PC-3 (cell line): ENCODE data around the gene LRFN4. TPM values are rescaled to one million over a fixed set of nuclear protein-coding genes. Genes with fewer than 3 reads are reported as not detected.

Experiments
- ATAC-seq: fragments of 200-7000 bp; cut with Tn5 transposase; 2 replicates; pipeline ENCODE4 v1.9.1; 2020; ENCODE audit warnings: mild to moderate bottlenecking, moderate library complexity
- BruUV-seq: library from RNA; stranded (reverse); fragments of 400-500 nt; replicated peaks from 2 replicates; lab custom pipeline; 2021; lab: Mats Ljungman, UMichigan
- CTCF ChIA-PET: fragments of 300-600 bp; sonication (Branson Sonifier 250); formaldehyde crosslinking; loops from one replicate; lab custom pipeline; 2022; ENCODE audit warnings: antibody characterized with exemption; lab: Charles Lee
- POLR2A ChIA-PET: fragments of 300-600 bp; sonication (Branson Sonifier 250); formaldehyde crosslinking; loops from one replicate; lab custom pipeline; 2022; ENCODE audit warnings: antibody characterized with exemption; ENCODE audit not compliant: unreplicated experiment; lab: Charles Lee
- DNase-seq: peaks from one replicate; pipeline ENCODE4 v3.0.0-alpha.2; 2015
- H2AFZ ChIP-seq: fragments of 300-600 bp; sonication (generic); 2 replicates; pipeline ENCODE4 v1.6.0; 2016; ENCODE audit warnings: antibody characterized with exemption, low read length
- H3F3A ChIP-seq: fragments of 300-600 bp; sonication (generic); one replicate; pipeline ENCODE4 v1.6.0; 2017; ENCODE audit warnings: antibody characterized with exemption, low read length, control low read depth, mild to moderate bottlenecking; ENCODE audit not compliant: unreplicated experiment
- H3K27ac ChIP-seq: fragments of 300-600 bp; sonication (generic); 2 replicates; pipeline ENCODE4 v1.5.1; 2016; ENCODE audit warnings: mild to moderate bottlenecking, low read length
- H3K27me3 ChIP-seq: fragments of 300-600 bp; sonication (generic); 2 replicates; pipeline ENCODE4 v1.6.1; 2016; ENCODE audit warnings: low read length, mixed read lengths
- H3K36me3 ChIP-seq: fragments of 300-600 bp; sonication (generic); 2 replicates; pipeline ENCODE4 v1.6.1; 2016; ENCODE audit warnings: low read depth, mixed run types, low read length, mixed read lengths
- H3K4me1 ChIP-seq: fragments of 300-600 bp; sonication (generic); 2 replicates; pipeline ENCODE4 v1.5.1; 2016; ENCODE audit warnings: low read length; ENCODE audit not compliant: insufficient read depth
- H3K4me2 ChIP-seq: fragments of 300-600 bp; sonication (generic); 2 replicates; pipeline ENCODE4 v1.6.0; 2016; ENCODE audit warnings: low read length
- H3K4me3 ChIP-seq: fragments of 300-600 bp; sonication (generic); 2 replicates; pipeline ENCODE4 v1.5.1; 2016; ENCODE audit warnings: mild to moderate bottlenecking, low read length, mixed read lengths
- H3K79me2 ChIP-seq: fragments of 300-600 bp; sonication (generic); 2 replicates; pipeline ENCODE4 v1.6.1; 2017; ENCODE audit warnings: low read length, mixed read lengths
- H3K9ac ChIP-seq: fragments of 300-600 bp; sonication (generic); 2 replicates; pipeline ENCODE4 v1.6.0; 2016; ENCODE audit warnings: mild to moderate bottlenecking, low read length
- H3K9me2 ChIP-seq: fragments of 300-600 bp; sonication (generic); replicated peaks from 2 replicates; pipeline ENCODE4 v1.6.1; 2016; ENCODE audit warnings: mixed run types, low read length, mixed read lengths
- H3K9me3 ChIP-seq: fragments of 300-600 bp; sonication (generic); 2 replicates; pipeline ENCODE4 v1.6.1; 2016; ENCODE audit warnings: low read length, mixed read lengths
- H4K20me1 ChIP-seq: fragments of 300-600 bp; sonication (generic); 2 replicates; pipeline ENCODE4 v1.6.1; 2016; ENCODE audit warnings: low read length, mixed read lengths
- EZH2 ChIP-seq: fragments of 300-600 bp; sonication (generic); IDR thresholded peaks from one replicate; pipeline ENCODE4 v1.6.1; 2017; ENCODE audit warnings: antibody characterized with exemption, mild to moderate bottlenecking, low read length; ENCODE audit not compliant: unreplicated experiment
- EZH2phosphoT487 ChIP-seq: fragments of 300-600 bp; sonication (generic); IDR thresholded peaks from 2 replicates; pipeline ENCODE4 v1.6.1; 2018; ENCODE audit warnings: mild to moderate bottlenecking, antibody characterized with exemption, low read length, borderline replicate concordance
- intact Hi-C: fragments of 100-400 bp; cut with micrococcal nuclease; formaldehyde crosslinking; loops from 2 replicates; pipeline ENCODE4 v1.9.0; 2023
- total RNA-seq: library from RNA; depleted of rRNA; stranded (reverse); fragments of >200 nt; gene quantifications from 2 replicates; pipeline ENCODE4 v1.2.3, GENCODE V29; 2014
- TF ChIP-seq, protein P1 (sequence below): fragments of 300-600 bp; sonication (generic); conservative IDR thresholded peaks from 2 replicates; pipeline ENCODE4 v1.5.1; 2017; ENCODE audit warnings: antibody characterized with exemption, low read depth, mild to moderate bottlenecking, low read length

Gene LRFN4
- total RNA-seq, 1 experiment from 2014 or later = 64.4 TPM

- H3K27ac ChIP-seq = peak overlapping the region; percentile 4
- ATAC-seq (peak; percentile 73), DNase-seq (peak; percentile 97)
- H3K79me2 ChIP-seq = peaks cover 6% of the 10 kb centered on the region; the same call in 1 of the 2 replicates
- no peak overlapping the region for H3K9ac ChIP-seq
- ChIA-PET CTCF (interaction anchor here (0.5 to 0.9 kb wide), 8 partner anchors 34 to 214 kb away, joined by 3 to 11 read pairs (median 4); no protein-coding TSS in a partner anchor), POLR2A (interaction anchor here (1.0 kb wide), 1 partner anchor 25 kb away, joined by 9 read pairs; no protein-coding TSS in a partner anchor)
- no peak overlapping the region; the same call in 1 of the 2 replicates for H3K4me3 ChIP-seq
- H3F3A ChIP-seq = no peaks in the 10 kb centered on the region
- peak overlapping the region; percentile 68 for H3K4me2 ChIP-seq
- no peaks in the 10 kb centered on the region for H4K20me1 ChIP-seq
- no peaks in the 10 kb centered on the region for H3K9me2 ChIP-seq
- TF ChIP-seq, protein P1, sequence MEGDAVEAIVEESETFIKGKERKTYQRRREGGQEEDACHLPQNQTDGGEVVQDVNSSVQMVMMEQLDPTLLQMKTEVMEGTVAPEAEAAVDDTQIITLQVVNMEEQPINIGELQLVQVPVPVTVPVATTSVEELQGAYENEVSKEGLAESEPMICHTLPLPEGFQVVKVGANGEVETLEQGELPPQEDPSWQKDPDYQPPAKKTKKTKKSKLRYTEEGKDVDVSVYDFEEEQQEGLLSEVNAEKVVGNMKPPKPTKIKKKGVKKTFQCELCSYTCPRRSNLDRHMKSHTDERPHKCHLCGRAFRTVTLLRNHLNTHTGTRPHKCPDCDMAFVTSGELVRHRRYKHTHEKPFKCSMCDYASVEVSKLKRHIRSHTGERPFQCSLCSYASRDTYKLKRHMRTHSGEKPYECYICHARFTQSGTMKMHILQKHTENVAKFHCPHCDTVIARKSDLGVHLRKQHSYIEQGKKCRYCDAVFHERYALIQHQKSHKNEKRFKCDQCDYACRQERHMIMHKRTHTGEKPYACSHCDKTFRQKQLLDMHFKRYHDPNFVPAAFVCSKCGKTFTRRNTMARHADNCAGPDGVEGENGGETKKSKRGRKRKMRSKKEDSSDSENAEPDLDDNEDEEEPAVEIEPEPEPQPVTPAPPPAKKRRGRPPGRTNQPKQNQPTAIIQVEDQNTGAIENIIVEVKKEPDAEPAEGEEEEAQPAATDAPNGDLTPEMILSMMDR = no peak; the same call in 1 of the 2 replicates
- no peak for TF ChIP-seq EZH2
- intact Hi-C loops = loop anchor here (5.0 to 10.0 kb wide), 2 partner anchors 77 to 174 kb away; partner anchors contain the start of genes PC and RHOD
- peaks cover 35% of the 10 kb centered on the region for H3K4me1 ChIP-seq
- H3K36me3 ChIP-seq = no peaks in the 10 kb centered on the region
- H3K27me3 ChIP-seq = no peaks in the 10 kb centered on the region
- H2AFZ ChIP-seq = no peak overlapping the region
- no peaks in the 10 kb centered on the region for H3K9me3 ChIP-seq
- no TSS peak for BruUV-seq
Observed at GRCh38 chr11:66880496-66881450, 23.9 kb downstream of the LRFN4 start.

- H3K79me2 ChIP-seq = peaks cover 6% of the 10 kb centered on the region; the same call in 1 of the 2 replicates
- intact Hi-C loops = loop anchor here (5.0 to 10.0 kb wide), 2 partner anchors 76 to 173 kb away; partner anchors contain the start of genes PC and RHOD
- no peaks in the 10 kb centered on the region for H3F3A ChIP-seq
- H3K4me3 ChIP-seq = no peak overlapping the region
- peak overlapping the region; percentile 4; the same call in 1 of the 2 replicates for H3K27ac ChIP-seq
- H3K4me2 ChIP-seq = peak overlapping the region; percentile 68
- H2AFZ ChIP-seq = no peak overlapping the region
- POLR2A ChIA-PET = interaction anchor here (1.0 kb wide), 1 partner anchor 25 kb away, joined by 9 read pairs; no protein-coding TSS in a partner anchor
- no peaks in the 10 kb centered on the region for H3K9me2 ChIP-seq
- H3K4me1 ChIP-seq = peaks cover 35% of the 10 kb centered on the region
- H4K20me1 ChIP-seq = no peaks in the 10 kb centered on the region
- TF ChIP-seq EZH2 (no peak), EZH2phosphoT487 (no peak)
- TF ChIP-seq, protein P1 = no peak
- CTCF ChIA-PET = interaction anchor here (0.5 to 0.9 kb wide), 4 partner anchors 34 to 140 kb away, joined by 3 to 7 read pairs (median 4); no protein-coding TSS in a partner anchor
- DNase-seq (no peak), ATAC-seq (no peak)
- H3K9me3 ChIP-seq = no peaks in the 10 kb centered on the region
- H3K36me3 ChIP-seq = no peaks in the 10 kb centered on the region
- H3K27me3 ChIP-seq = no peaks in the 10 kb centered on the region
- BruUV-seq = no TSS peak
- H3K9ac ChIP-seq = no peak overlapping the region
Observed at GRCh38 chr11:66881451-66881835, 24.6 kb downstream of the LRFN4 start.
